HG02678 (cell line): ENCODE results near the gene GNAZ.

Source experiments
- ATAC-seq: cut with Tn5 transposase; IDR thresholded peaks from one replicate; pipeline ENCODE4 v1.9.1; 2021; ENCODE audit warnings: mild to moderate bottlenecking, moderate library complexity; ENCODE audit not compliant: unreplicated experiment

The GNAZ gene

GRCh38 chr22:23075525-23076216, 5.4 kb downstream of the GNAZ start:
- no peak for ATAC-seq

- no peak for ATAC-seq
These were observed 6.7 kb downstream of the GNAZ start for GRCh38 chr22:23076896-23077572.

- ATAC-seq = no peak
These were observed 7.5 kb downstream of the GNAZ start for GRCh38 chr22:23077627-23078461.

GRCh38 chr22:23078462-23078787, 8.1 kb downstream of the GNAZ start:
- no peak for ATAC-seq

GRCh38 chr22:23079240-23079768, 9.0 kb downstream of the GNAZ start:
- ATAC-seq = no peak

GRCh38 chr22:23079814-23080521, 9.6 kb downstream of the GNAZ start:
- no peak for ATAC-seq

GRCh38 chr22:23080613-23081290, 10.4 kb downstream of the GNAZ start:
- no peak for ATAC-seq

DNA sequence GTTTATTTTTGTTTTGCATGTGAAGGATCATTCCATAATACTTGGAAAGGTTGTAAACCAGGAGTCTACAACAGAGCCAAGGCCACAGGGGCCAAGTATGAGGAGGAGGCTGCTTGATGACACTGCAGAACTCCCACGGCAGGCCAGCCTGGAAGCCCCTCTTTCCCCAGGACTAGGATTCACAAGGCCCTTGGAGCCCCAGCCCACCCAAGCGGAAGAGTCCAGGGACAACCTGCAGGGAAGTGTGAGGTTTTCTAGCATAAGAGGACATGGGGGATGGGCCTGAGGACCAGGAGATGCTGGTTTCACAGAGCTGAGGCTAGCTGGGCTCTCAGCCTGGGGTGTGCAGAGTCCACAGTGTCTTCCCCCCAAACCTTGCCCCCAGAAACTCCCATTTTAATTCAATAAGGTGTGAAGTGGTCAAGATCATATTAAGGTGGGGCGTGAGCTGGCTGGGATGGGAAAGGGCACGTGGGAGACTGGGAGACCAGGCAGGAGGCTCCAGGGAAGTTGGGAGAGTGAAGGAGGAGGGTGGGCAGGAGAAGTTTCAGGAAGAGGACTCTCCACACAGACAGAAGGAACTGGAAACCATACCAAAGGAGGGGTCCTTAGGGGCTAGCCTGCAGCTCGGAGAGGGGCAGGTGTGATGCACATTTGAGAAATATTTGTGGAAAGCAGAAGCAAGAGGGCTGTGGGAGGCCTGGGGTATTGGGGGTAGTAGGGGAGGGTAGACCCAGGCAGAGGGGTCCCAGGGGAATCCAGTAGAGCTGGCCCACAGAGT, 12.4 kb downstream of the GNAZ start:
- ATAC-seq = no peak

- ATAC-seq = no peak
These were observed 13.1 kb downstream of the GNAZ start for GRCh38 chr22:23083315-23084021.

GRCh38 chr22:23084453-23085350, 14.4 kb downstream of the GNAZ start:
- no peak for ATAC-seq

DNA sequence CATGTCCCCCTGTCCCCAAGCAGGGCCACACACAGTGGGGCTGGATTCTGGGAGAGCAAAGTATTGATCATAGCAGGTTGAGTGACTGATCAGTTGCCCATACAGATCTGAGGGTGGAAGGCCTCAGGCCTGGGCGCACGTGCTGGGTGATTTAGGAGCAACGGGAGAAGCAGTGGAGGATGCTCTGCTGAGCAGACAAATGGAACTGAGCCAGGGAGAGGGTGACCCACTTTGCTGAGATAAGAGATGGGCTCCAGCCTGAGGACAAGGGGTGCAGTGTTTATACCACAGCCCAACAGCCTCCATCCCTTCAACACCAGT, 15.0 kb downstream of the GNAZ start:
- no peak for ATAC-seq

GRCh38 chr22:23085785-23086184, 15.5 kb downstream of the GNAZ start:
- ATAC-seq = no peak

- no peak for ATAC-seq
These were observed 15.9 kb downstream of the GNAZ start for GRCh38 chr22:23086263-23086662.

GRCh38 chr22:23086787-23087186, 16.5 kb downstream of the GNAZ start:
- no peak for ATAC-seq

GRCh38 chr22:23088199-23088604, 17.9 kb downstream of the GNAZ start:
- ATAC-seq = no peak

DNA sequence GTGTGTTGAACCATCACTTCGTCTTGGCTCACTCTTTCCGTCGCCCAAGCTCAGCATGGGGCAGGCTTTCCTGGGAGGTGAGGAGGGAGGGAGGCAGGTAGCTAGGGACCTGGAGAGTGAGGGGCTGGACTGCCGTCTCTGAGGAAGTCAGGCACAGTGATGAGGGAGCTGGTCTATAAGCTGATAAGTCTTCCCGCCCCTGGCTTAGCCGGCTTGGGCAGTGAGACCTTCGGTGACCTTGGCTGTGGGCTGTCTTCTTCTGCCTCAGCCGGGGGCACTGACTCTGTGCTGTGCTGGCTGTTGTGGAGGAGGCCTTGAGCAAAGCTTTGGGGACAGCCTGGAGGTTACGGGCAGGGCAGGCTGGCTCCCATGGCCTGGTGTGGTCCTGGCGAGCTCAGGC, 18.7 kb downstream of the GNAZ start:
- ATAC-seq = no peak

- no peak for ATAC-seq
These were observed 19.5 kb downstream of the GNAZ start for GRCh38 chr22:23089633-23090456.
